Measurements from ENCODE around the gene IAH1. TPM values are rescaled to one million over a fixed set of nuclear protein-coding genes. Genes with fewer than 3 reads are reported as not detected.

The IAH1 gene, protein sequence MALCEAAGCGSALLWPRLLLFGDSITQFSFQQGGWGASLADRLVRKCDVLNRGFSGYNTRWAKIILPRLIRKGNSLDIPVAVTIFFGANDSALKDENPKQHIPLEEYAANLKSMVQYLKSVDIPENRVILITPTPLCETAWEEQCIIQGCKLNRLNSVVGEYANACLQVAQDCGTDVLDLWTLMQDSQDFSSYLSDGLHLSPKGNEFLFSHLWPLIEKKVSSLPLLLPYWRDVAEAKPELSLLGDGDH
- total RNA-seq (2011; cell fraction: chromatin; rRNA removed; ENCODE audit: low replicate concordance) = 0.39 TPM in 1 of 2 replicates, not detected in the other
- not detected in 2 replicates for total RNA-seq (2011; cell fraction: nucleolus; rRNA removed)
- total RNA-seq (2011; cell fraction: nucleoplasm; rRNA removed) = not detected in 2 replicates
- 0.50 TPM in 1 of 2 replicates, not detected in the other for total RNA-seq (2014; rRNA removed)
- total RNA-seq (2014; rRNA removed; fragmentation: Illumina TruSeq; extraction: Trizol) = 0.15 TPM in 1 of 2 replicates, not detected in the other
- total RNA-seq (2015; rRNA removed; fragmentation: Illumina TruSeq; extraction: Trizol) = not detected in 2 replicates
- 0.13 and 0.22 TPM in 2 replicates for total RNA-seq (2021)
- not detected in 2 replicates for polyA plus RNA-seq (2011; rRNA removed)
- polyA plus RNA-seq (2011; cell fraction: cytosol; rRNA removed) = not detected in 2 replicates
- not detected in 2 replicates for polyA plus RNA-seq (2011; cell fraction: nucleus; rRNA removed)
- polyA plus RNA-seq (2012) = 0.40 and 0.66 TPM in 2 replicates
- not detected in 2 replicates for polyA plus RNA-seq (2014; fragmentation: Illumina TruSeq; extraction: Trizol)
- 10 to 100 TPM; 13.0 to 19.3 TPM for polyA plus RNA-seq (2014; fragmentation: Nextera tagmentation; extraction: Ambion mirVana)
- polyA plus RNA-seq (2014; rRNA removed) = 0.04 TPM in 2 replicates
- polyA minus RNA-seq (2011; rRNA and poly(A)+ RNA removed) = not detected in 2 replicates
- polyA minus RNA-seq (2011; cell fraction: cytosol; rRNA and poly(A)+ RNA removed) = not detected in 2 replicates
- 0.13 and 0.67 TPM in 2 replicates for polyA minus RNA-seq (2011; cell fraction: nucleus; rRNA and poly(A)+ RNA removed)
- Bru-seq, nascent RNA = percentile 27 among the genes with signal in this experiment
- BruChase-seq, experiment 1, labeled RNA remaining after a 2-hour chase = percentile 33 among the genes with signal in this experiment
- percentile 30 among the genes with signal in this experiment for BruChase-seq, experiment 2, labeled RNA remaining after a 6-hour chase
- long read RNA-seq, experiment 1, partial matches to known transcripts = 0 of 6 reads
- long read RNA-seq, experiment 1, other reads (novel, unspliced or antisense) = 6 of 6 reads
- long read RNA-seq, experiment 2 = 0 reads
- long read RNA-seq, experiment 3, partial matches to known transcripts = 0 of 7 reads
- long read RNA-seq, experiment 3, other reads (novel, unspliced or antisense) = 7 of 7 reads

DNA sequence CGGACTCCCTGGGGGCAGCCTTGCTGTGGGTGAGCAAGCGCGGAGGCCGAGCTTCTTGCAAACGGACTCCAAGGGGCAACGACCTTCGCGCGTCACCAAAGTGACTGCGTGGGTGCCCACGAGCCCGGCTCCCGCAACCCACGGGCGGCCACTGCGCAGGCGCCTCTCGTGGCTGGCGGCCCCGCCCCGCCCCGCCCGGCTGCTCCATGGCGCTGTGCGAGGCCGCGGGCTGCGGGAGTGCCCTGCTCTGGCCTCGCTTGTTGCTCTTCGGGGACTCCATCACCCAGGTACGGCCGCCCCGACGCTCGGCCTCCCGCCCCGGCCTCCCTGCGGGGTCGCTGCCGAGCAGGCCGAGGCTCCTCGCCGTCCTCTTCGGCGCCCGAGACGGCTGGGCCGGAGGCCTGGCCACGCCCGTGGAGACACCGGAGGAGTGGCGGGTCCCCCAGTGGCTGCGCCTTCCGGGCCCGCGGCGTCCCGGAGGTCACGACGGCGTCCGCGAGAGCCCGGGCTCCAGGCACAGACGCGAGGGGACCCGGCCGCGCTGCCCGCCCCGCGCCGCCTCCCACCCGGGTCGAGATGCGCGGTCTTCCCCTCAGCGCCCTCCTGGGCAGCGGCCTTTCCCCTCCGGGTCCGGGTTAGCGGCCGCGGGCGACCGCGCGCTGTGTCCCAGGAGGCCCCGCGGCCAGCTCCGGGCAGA lies at the start of gene IAH1:
TSS of gene IAH1 (plus strand) at position 191 of the 697 bp plus-strand sequence. CDS start at position 207, 16 bp downstream.
- FAIRE-seq = no peak
- no peak for DNase-seq (ENCODE audit: extremely low read depth in 1 of 4, low spot score in 3 of 4)
- POLR2A ChIA-PET = interaction anchor here (0.6 to 0.9 kb wide), 2 partner anchors 16 to 31 kb away, joined by 3 read pairs; no protein-coding TSS in a partner anchor
- H3K27me3 ChIP-seq (ENCODE audit: control insufficient read depth in 2 of 2, insufficient read depth in 2 of 2, low read length in 2 of 2) = no peaks in the 10 kb centered on the region
- H3K9me1 ChIP-seq (ENCODE audit: control insufficient read depth, insufficient read depth, low read length) = no peaks in the 10 kb centered on the region
- in situ Hi-C loops (cut with MboI) (no loop called here), intact Hi-C loops (cut with micrococcal nuclease) (no loop called here)
- TF ChIP-seq POLR2G (IDR thresholded peaks at IDR 0.05; ENCODE audit: low read depth, low read length) (peak; percentile 52), ZKSCAN3 (CRISPR knock-in tag; IDR thresholded peaks at IDR 0.05) (no peak)
- H3K9ac ChIP-seq (ENCODE audit: insufficient read depth in 1 of 2, low read depth in 2 of 2, low read length in 2 of 2) = no peak within 1 kb of the TSS
- no peak within 1 kb of the TSS for H3K4me3 ChIP-seq
- no peak within 1 kb of the TSS for H2AFZ ChIP-seq (ENCODE audit: low read depth, low read length)
- H3K27ac ChIP-seq (ENCODE audit: extremely low read depth, low read depth, low read length) = no peak within 1 kb of the TSS
- H3K79me2 ChIP-seq (ENCODE audit: control insufficient read depth, insufficient read depth, low read length) = no peaks in the 10 kb centered on the region
- ATAC-seq = no peak
- no peaks in the 10 kb centered on the region for H3K4me1 ChIP-seq (replicated peaks in 1 of 2; ENCODE audit: control insufficient read depth in 2 of 2, insufficient read depth in 2 of 2, low read length in 2 of 2)
- 96% methylated on average over 14 of the region's 91 CpGs for WGBS (ENCODE audit: insufficient coverage, low coverage, missing lambda C conversion rate)
- no peaks in the 10 kb centered on the region for H4K20me1 ChIP-seq (replicated peaks; ENCODE audit: control insufficient read depth, insufficient read depth, low read length)
- H3K9me3 ChIP-seq (replicated peaks; ENCODE audit: control insufficient read depth, insufficient read depth, low read depth, low read length) = no peaks in the 10 kb centered on the region; the same call in 1 of the 2 replicates
- H3K36me3 ChIP-seq (ENCODE audit: control insufficient read depth, insufficient read depth, low read length) = peaks cover 33% of the 10 kb centered on the region
- CTCF ChIA-PET (ENCODE audit: low intra/inter-chr PET ratio) = no interaction called here
- no peak within 1 kb of the TSS for H3K4me2 ChIP-seq (ENCODE audit: insufficient read depth, low read length)
- no TSS peak for BruUV-seq (replicated peaks)

All from K562 (cell line).